ENCODE measurements around the gene SMIM43. TPM values are rescaled to one million over a fixed set of nuclear protein-coding genes. Genes with fewer than 3 reads are reported as not detected.
"Not testable (repeated sequence)": the region's sequence is repeated elsewhere in the genome, so short reads cannot be mapped to it uniquely, and the experiment has no call there.

Gene SMIM43
- total and polyA plus RNA-seq, 4 donors: 0.07 to 18.2 (median 0.16) TPM

GRCh38 chr4:121734571-121734970 lies 30.4 kb downstream of the SMIM43 start:
- Histone ChIP-seq H3K9ac (ENCODE audit: insufficient read depth in 1 of 2, low read length in 2 of 2) (no peak overlapping the region), H3K27me3 (ENCODE audit: control insufficient read depth in 3 of 3, insufficient read depth in 3 of 3, low read length in 2 of 3) (no peaks in the 10 kb centered on the region), H3K4me1 (ENCODE audit: control insufficient read depth in 5 of 5, insufficient read depth in 5 of 5, low read length in 5 of 5) (peaks cover 0 to 21% (median 10%) of the 10 kb centered on the region in 5 donors), H3K36me3 (ENCODE audit: control insufficient read depth in 4 of 4, insufficient read depth in 4 of 4, low read length in 4 of 4) (no peaks in the 10 kb centered on the region), H3K4me3 (no peak overlapping the region), H3K9me3 (ENCODE audit: control insufficient read depth in 4 of 4, insufficient read depth in 3 of 4, low read length in 3 of 4) (no peaks in the 10 kb centered on the region), H3K27ac (ENCODE audit: low read depth in 1 of 2, low read length in 1 of 2) (no peak overlapping the region)
- WGBS, 2 donors: 85 to 88% methylated on average over 1 of the region's 1 CpG
- TF ChIP-seq CTCF (IDR thresholded peaks at IDR 0.05; ENCODE audit: control extremely low read depth, extremely low read depth): no peak
- DNase-seq: no peak
- ATAC-seq (ENCODE audit: insufficient read depth, low FRiP score): no peak

- ATAC-seq (ENCODE audit: insufficient read depth, low FRiP score): no peak
- H3K9ac ChIP-seq (ENCODE audit: insufficient read depth in 1 of 2, low read length in 2 of 2): no peak overlapping the region
- no peaks in the 10 kb centered on the region for H3K36me3 ChIP-seq (ENCODE audit: control insufficient read depth in 4 of 4, insufficient read depth in 4 of 4, low read length in 4 of 4)
- 91 to 100% methylated on average over 1 of the region's 1 CpG for WGBS, 2 donors
- DNase-seq: no peak
- no peaks in the 10 kb centered on the region for H3K27me3 ChIP-seq (ENCODE audit: control insufficient read depth in 3 of 3, insufficient read depth in 3 of 3, low read length in 2 of 3)
- TF ChIP-seq CTCF (IDR thresholded peaks at IDR 0.05; ENCODE audit: control extremely low read depth, extremely low read depth): no peak
- H3K4me1 ChIP-seq (ENCODE audit: control insufficient read depth in 5 of 5, insufficient read depth in 5 of 5, low read length in 5 of 5): peaks cover 0 to 17% (median 4%) of the 10 kb centered on the region in 5 donors
- no peak overlapping the region for H3K4me3 ChIP-seq
- H3K9me3 ChIP-seq (ENCODE audit: control insufficient read depth in 4 of 4, insufficient read depth in 3 of 4, low read length in 3 of 4): no peaks in the 10 kb centered on the region
- H3K27ac ChIP-seq (ENCODE audit: low read depth in 1 of 2, low read length in 1 of 2): no peak overlapping the region
Measured at GRCh38 chr4:121733942-121734341, 31.0 kb downstream of the SMIM43 start.

GRCh38 chr4:121729753-121730152 lies 35.2 kb downstream of the SMIM43 start:
- ATAC-seq (ENCODE audit: insufficient read depth, low FRiP score); H3K27ac ChIP-seq (ENCODE audit: low read depth in 1 of 2, low read length in 1 of 2): not testable (repeated sequence)

GRCh38 chr4:121728798-121729226 lies 36.2 kb downstream of the SMIM43 start:
- no peak for DNase-seq
- ATAC-seq (ENCODE audit: insufficient read depth, low FRiP score): no peak
- 60 to 66% methylated on average over 3 of the region's 3 CpGs for WGBS, 2 donors
- no peaks in the 10 kb centered on the region for H3K36me3 ChIP-seq (ENCODE audit: control insufficient read depth in 4 of 4, insufficient read depth in 4 of 4, low read length in 4 of 4)
- H3K9me3 ChIP-seq (ENCODE audit: control insufficient read depth in 4 of 4, insufficient read depth in 3 of 4, low read length in 3 of 4): no peaks in the 10 kb centered on the region
- H3K4me3 ChIP-seq: no peak overlapping the region
- H3K9ac ChIP-seq (ENCODE audit: insufficient read depth in 1 of 2, low read length in 2 of 2): no peak overlapping the region
- no peak for TF ChIP-seq CTCF (IDR thresholded peaks at IDR 0.05; ENCODE audit: control extremely low read depth, extremely low read depth)
- H3K4me1 ChIP-seq (ENCODE audit: control insufficient read depth in 5 of 5, insufficient read depth in 5 of 5, low read length in 5 of 5): no peaks in the 10 kb centered on the region
- no peak overlapping the region for H3K27ac ChIP-seq (ENCODE audit: low read depth in 1 of 2, low read length in 1 of 2)
- H3K27me3 ChIP-seq (ENCODE audit: control insufficient read depth in 3 of 3, insufficient read depth in 3 of 3, low read length in 2 of 3): no peaks in the 10 kb centered on the region

More at GRCh38 chr4:121729753-121730152, 35.2 kb downstream of the SMIM43 start:
- H3K36me3 ChIP-seq (ENCODE audit: control insufficient read depth in 4 of 4, insufficient read depth in 4 of 4, low read length in 4 of 4); H3K4me1 ChIP-seq (ENCODE audit: control insufficient read depth in 5 of 5, insufficient read depth in 5 of 5, low read length in 5 of 5); DNase-seq; H3K9me3 ChIP-seq (ENCODE audit: control insufficient read depth in 4 of 4, insufficient read depth in 3 of 4, low read length in 3 of 4); H3K4me3 ChIP-seq; H3K27me3 ChIP-seq (ENCODE audit: control insufficient read depth in 3 of 3, insufficient read depth in 3 of 3, low read length in 2 of 3); H3K9ac ChIP-seq (ENCODE audit: insufficient read depth in 1 of 2, low read length in 2 of 2): not testable (repeated sequence)
- WGBS, 2 donors: 97 to 100% methylated on average over 2 of the region's 2 CpGs

Measured in lung (tissue), 12 donors.